H1 (cell line): ENCODE measurements around the gene NEUROG1. TPM values are rescaled to one million over a fixed set of nuclear protein-coding genes. Genes with fewer than 3 reads are reported as not detected.

ENCODE experiments used
- ASH2L ChIP-seq: fragments of 200-600, 300-600 bp; sonication (generic); IDR thresholded peaks from one replicate; pipeline ENCODE4 v1.7.1; 2017; ENCODE audit warnings: low read length
- CHD1 ChIP-seq: IDR thresholded peaks from 2 replicates; pipeline ENCODE4 v1.6.1; 2012; ENCODE audit warnings: low read depth, low read length, improper control_type of control experiment
- CREB1 ChIP-seq: IDR thresholded peaks from 2 replicates; pipeline ENCODE4 v1.6.1; 2012; ENCODE audit warnings: inconsistent platforms
- EP300 ChIP-seq, 2 experiments: IDR thresholded peaks; 1 replicate in 1 of 2; 2 replicates in 1 of 2; pipeline ENCODE4 v1.6.1; 2011 to 2012; ENCODE audit warnings: low read depth in 2 of 2, low read length in 2 of 2, mild to moderate bottlenecking in 2 of 2, borderline replicate concordance in 1 of 2, inconsistent platforms in 1 of 2, moderate library complexity in 1 of 2
- GABPA ChIP-seq: IDR thresholded peaks from 2 replicates; pipeline ENCODE4 v1.6.1; 2011; ENCODE audit warnings: mild to moderate bottlenecking, low read length, moderate library complexity, borderline replicate concordance; ENCODE audit not compliant: insufficient read depth
- JUN ChIP-seq: IDR thresholded peaks from 2 replicates; pipeline ENCODE4 v1.6.1; 2011; ENCODE audit warnings: low read depth, mild to moderate bottlenecking, improper control_type of control experiment, low read length
- KDM4A ChIP-seq: IDR thresholded peaks from one replicate; pipeline ENCODE4 v1.7.1; 2012; ENCODE audit warnings: low read depth, mild to moderate bottlenecking, moderate library complexity, low read length, inconsistent platforms; ENCODE audit not compliant: severe bottlenecking
- polyA plus RNA-seq, 7 experiments: library from polyadenylated mRNA; depleted of rRNA in 3 of 7; stranded (reverse) in 5 of 7; unstranded in 2 of 7; fragments of >200 nt in 5 of 7; fragments of 200-250 nt in 2 of 7; gene quantifications; 1 replicate in 5 of 7; 2 replicates in 1 of 7; 4 replicates in 1 of 7; pipeline versions ENCODE4 v1.2.1 to v1.2.3, GENCODE V29; 2011 to 2013; ENCODE audit warnings: missing spikeins in 2 of 7, mixed read lengths in 2 of 7
- total RNA-seq: library from RNA; stranded (reverse); fragmentation: NEBNext Ultra II Directional; extraction: Animal tissue kit (Norgen Biotek cat#: 25700); gene quantifications from 2 replicates; pipeline ENCODE4 v1.2.1, GENCODE V29; 2021
- TF ChIP-seq, protein P1 (sequence below), 3 experiments: IDR thresholded peaks; 1 replicate in 2 of 3; 2 replicates in 1 of 3; pipeline versions ENCODE4 v1.5.1 to v1.6.1; 2011; ENCODE audit warnings: low read length in 3 of 3, mild to moderate bottlenecking in 3 of 3, inconsistent platforms in 2 of 3, low read depth in 1 of 3, moderate library complexity in 1 of 3; ENCODE audit not compliant: insufficient read depth in 1 of 3; ENCODE audit errors: control extremely low read depth in 1 of 3

Gene NEUROG1
- total and polyA plus RNA-seq, 2 of the 8 experiments (the other 6 are each of a cell fraction or from before 2014, with no cell fraction given), result not detected

GRCh38 chr5:135534609-135535419 lies 950 bp downstream of the NEUROG1 start (continued):
- TF ChIP-seq ASH2L, result no peak
- TF ChIP-seq GABPA, result 0 out of 2 replicates have a peak, but pooled peaks have one; percentile 23
- TF ChIP-seq CHD1, result no peak
- TF ChIP-seq, protein P1, sequence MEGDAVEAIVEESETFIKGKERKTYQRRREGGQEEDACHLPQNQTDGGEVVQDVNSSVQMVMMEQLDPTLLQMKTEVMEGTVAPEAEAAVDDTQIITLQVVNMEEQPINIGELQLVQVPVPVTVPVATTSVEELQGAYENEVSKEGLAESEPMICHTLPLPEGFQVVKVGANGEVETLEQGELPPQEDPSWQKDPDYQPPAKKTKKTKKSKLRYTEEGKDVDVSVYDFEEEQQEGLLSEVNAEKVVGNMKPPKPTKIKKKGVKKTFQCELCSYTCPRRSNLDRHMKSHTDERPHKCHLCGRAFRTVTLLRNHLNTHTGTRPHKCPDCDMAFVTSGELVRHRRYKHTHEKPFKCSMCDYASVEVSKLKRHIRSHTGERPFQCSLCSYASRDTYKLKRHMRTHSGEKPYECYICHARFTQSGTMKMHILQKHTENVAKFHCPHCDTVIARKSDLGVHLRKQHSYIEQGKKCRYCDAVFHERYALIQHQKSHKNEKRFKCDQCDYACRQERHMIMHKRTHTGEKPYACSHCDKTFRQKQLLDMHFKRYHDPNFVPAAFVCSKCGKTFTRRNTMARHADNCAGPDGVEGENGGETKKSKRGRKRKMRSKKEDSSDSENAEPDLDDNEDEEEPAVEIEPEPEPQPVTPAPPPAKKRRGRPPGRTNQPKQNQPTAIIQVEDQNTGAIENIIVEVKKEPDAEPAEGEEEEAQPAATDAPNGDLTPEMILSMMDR (IDR thresholded peaks at IDR 0.05; ENCODE audit: control extremely low read depth in 1 of 3, insufficient read depth in 1 of 3, low read depth in 1 of 3, low read length in 3 of 3), result peak; percentile 43 to 60 (median 44)
- peak; percentile 21 for TF ChIP-seq KDM4A
- no peak for TF ChIP-seq JUN
- 0 out of 3 replicates have a peak, but pooled peaks of 1 of the 2 experiments have one; percentile 23 for TF ChIP-seq EP300 (IDR thresholded peaks at IDR 0.05; ENCODE audit: borderline replicate concordance in 1 of 2, low read depth in 2 of 2, low read length in 2 of 2)
- no peak for TF ChIP-seq CREB1
